Activated naive CD4-positive, alpha-beta T cell treated with anti-CD3 and anti-CD28 coated beads, Interleukin-2, amount 50 U/mL, for 24 hours (primary cell): Measurements from ENCODE around the gene EYS.
"Not testable (repeated sequence)": the region's sequence is repeated elsewhere in the genome, so short reads cannot be mapped to it uniquely, and the experiment has no call there.

ENCODE experiments used
- H3K27ac Mint-ChIP-seq: one replicate; pipeline ENCODE4 v1.8.0; 2021; ENCODE audit warnings: mild to moderate bottlenecking, mixed read lengths
- H3K27me3 Mint-ChIP-seq: one replicate; pipeline ENCODE4 v1.8.0; 2021; ENCODE audit warnings: mixed read lengths
- H3K36me3 Mint-ChIP-seq: one replicate; pipeline ENCODE4 v1.8.0; 2021; ENCODE audit warnings: mixed read lengths
- H3K4me1 Mint-ChIP-seq: one replicate; pipeline ENCODE4 v1.8.0; 2021; ENCODE audit warnings: mixed read lengths
- H3K4me3 Mint-ChIP-seq: one replicate; pipeline ENCODE4 v1.8.0; 2021; ENCODE audit warnings: mild to moderate bottlenecking, mixed read lengths
- H3K9me3 Mint-ChIP-seq: one replicate; pipeline ENCODE4 v1.8.0; 2021; ENCODE audit warnings: mixed read lengths

Gene EYS

GRCh38 chr6:63744810-63745209, 1962.2 kb downstream of the EYS start:
- H3K36me3 Mint-ChIP-seq, result peaks cover 16% of the 10 kb centered on the region
- peaks cover 7% of the 10 kb centered on the region for H3K4me1 Mint-ChIP-seq
- H3K4me3 Mint-ChIP-seq, result no peak overlapping the region
- peaks cover 4% of the 10 kb centered on the region for H3K9me3 Mint-ChIP-seq
- H3K27ac Mint-ChIP-seq, result no peak overlapping the region
- H3K27me3 Mint-ChIP-seq, result no peaks in the 10 kb centered on the region

- Mint-ChIP-seq H3K9me3 (peaks cover 4% of the 10 kb centered on the region), H3K36me3 (peaks cover 14% of the 10 kb centered on the region), H3K4me3 (no peak overlapping the region), H3K27ac (no peak overlapping the region), H3K27me3 (no peaks in the 10 kb centered on the region), H3K4me1 (peaks cover 7% of the 10 kb centered on the region)
These were observed 1963.3 kb downstream of the EYS start for GRCh38 chr6:63743691-63744090.

GRCh38 chr6:63742060-63742459, 1965.0 kb downstream of the EYS start:
- no peaks in the 10 kb centered on the region for H3K27me3 Mint-ChIP-seq
- H3K36me3 Mint-ChIP-seq, result peaks cover 5% of the 10 kb centered on the region
- peak overlapping the region; percentile 12 for H3K27ac Mint-ChIP-seq
- peaks cover 7% of the 10 kb centered on the region for H3K4me1 Mint-ChIP-seq
- no peak overlapping the region for H3K4me3 Mint-ChIP-seq
- peaks cover 4% of the 10 kb centered on the region for H3K9me3 Mint-ChIP-seq

- no peak overlapping the region for H3K27ac Mint-ChIP-seq
- peaks cover 3% of the 10 kb centered on the region for H3K36me3 Mint-ChIP-seq
- H3K9me3 Mint-ChIP-seq, result peaks cover 4% of the 10 kb centered on the region
- peaks cover 7% of the 10 kb centered on the region for H3K4me1 Mint-ChIP-seq
- no peaks in the 10 kb centered on the region for H3K27me3 Mint-ChIP-seq
- no peak overlapping the region for H3K4me3 Mint-ChIP-seq
These were observed 1966.3 kb downstream of the EYS start for GRCh38 chr6:63740709-63741108.

GRCh38 chr6:63739094-63739687, 1967.8 kb downstream of the EYS start:
- Mint-ChIP-seq H3K9me3 (peaks cover 4% of the 10 kb centered on the region), H3K27ac (no peak overlapping the region), H3K36me3 (peaks cover 3% of the 10 kb centered on the region), H3K4me3 (no peak overlapping the region), H3K4me1 (peaks cover 7% of the 10 kb centered on the region), H3K27me3 (no peaks in the 10 kb centered on the region)

GRCh38 chr6:63738190-63738589, 1968.8 kb downstream of the EYS start:
- H3K4me1 Mint-ChIP-seq, H3K9me3 Mint-ChIP-seq, H3K27me3 Mint-ChIP-seq, H3K36me3 Mint-ChIP-seq, H3K4me3 Mint-ChIP-seq, H3K27ac Mint-ChIP-seq: not testable (repeated sequence)

- Mint-ChIP-seq H3K4me1 (no peaks in the 10 kb centered on the region), H3K27me3 (no peaks in the 10 kb centered on the region), H3K4me3 (no peak overlapping the region)
These were observed 1972.1 kb downstream of the EYS start for GRCh38 chr6:63734923-63735322.

GRCh38 chr6:63732336-63732735, 1974.7 kb downstream of the EYS start:
- H3K36me3 Mint-ChIP-seq, result peaks cover 5% of the 10 kb centered on the region
- H3K9me3 Mint-ChIP-seq, result no peaks in the 10 kb centered on the region
- no peak overlapping the region for H3K4me3 Mint-ChIP-seq
- H3K27ac Mint-ChIP-seq, result no peak overlapping the region
- no peaks in the 10 kb centered on the region for H3K27me3 Mint-ChIP-seq
- no peaks in the 10 kb centered on the region for H3K4me1 Mint-ChIP-seq

More at GRCh38 chr6:63734923-63735322, 1972.1 kb downstream of the EYS start:
- Mint-ChIP-seq H3K36me3 (peaks cover 9% of the 10 kb centered on the region), H3K9me3 (no peaks in the 10 kb centered on the region), H3K27ac (no peak overlapping the region)

GRCh38 chr6:63731930-63732329, 1975.1 kb downstream of the EYS start:
- H3K36me3 Mint-ChIP-seq, result peaks cover 5% of the 10 kb centered on the region
- H3K4me3 Mint-ChIP-seq, result no peak overlapping the region
- H3K9me3 Mint-ChIP-seq, result no peaks in the 10 kb centered on the region

GRCh38 chr6:63730311-63730710, 1976.7 kb downstream of the EYS start:
- H3K36me3 Mint-ChIP-seq, result peaks cover 5% of the 10 kb centered on the region
- peaks cover 15% of the 10 kb centered on the region for H3K4me1 Mint-ChIP-seq
- H3K27me3 Mint-ChIP-seq, result no peaks in the 10 kb centered on the region
- H3K4me3 Mint-ChIP-seq, result no peak overlapping the region
- no peaks in the 10 kb centered on the region for H3K9me3 Mint-ChIP-seq
- H3K27ac Mint-ChIP-seq, result no peak overlapping the region

More at GRCh38 chr6:63731930-63732329, 1975.1 kb downstream of the EYS start:
- Mint-ChIP-seq H3K4me1 (peaks cover 4% of the 10 kb centered on the region), H3K27me3 (no peaks in the 10 kb centered on the region), H3K27ac (no peak overlapping the region)

- Mint-ChIP-seq H3K9me3 (no peaks in the 10 kb centered on the region), H3K36me3 (peaks cover 2% of the 10 kb centered on the region), H3K27me3 (no peaks in the 10 kb centered on the region), H3K4me3 (no peak overlapping the region), H3K4me1 (peaks cover 19% of the 10 kb centered on the region), H3K27ac (no peak overlapping the region)
These were observed 1982.3 kb downstream of the EYS start for GRCh38 chr6:63724721-63725120.

- Mint-ChIP-seq H3K27me3 (no peaks in the 10 kb centered on the region), H3K4me1 (peaks cover 8% of the 10 kb centered on the region), H3K36me3 (peaks cover 2% of the 10 kb centered on the region), H3K4me3 (no peak overlapping the region), H3K27ac (no peak overlapping the region), H3K9me3 (no peaks in the 10 kb centered on the region)
These were observed 1985.8 kb downstream of the EYS start for GRCh38 chr6:63721181-63721580.

GRCh38 chr6:63716169-63716568, 1990.9 kb downstream of the EYS start:
- no peak overlapping the region for H3K27ac Mint-ChIP-seq
- H3K4me1 Mint-ChIP-seq, result no peaks in the 10 kb centered on the region
- H3K9me3 Mint-ChIP-seq, result no peaks in the 10 kb centered on the region

GRCh38 chr6:63714091-63714490, 1992.9 kb downstream of the EYS start:
- H3K9me3 Mint-ChIP-seq, result no peaks in the 10 kb centered on the region
- H3K36me3 Mint-ChIP-seq, result peaks cover 27% of the 10 kb centered on the region
- no peaks in the 10 kb centered on the region for H3K4me1 Mint-ChIP-seq
- H3K4me3 Mint-ChIP-seq, result no peak overlapping the region
- H3K27me3 Mint-ChIP-seq, result no peaks in the 10 kb centered on the region
- H3K27ac Mint-ChIP-seq, result no peak overlapping the region

More at GRCh38 chr6:63716169-63716568, 1990.9 kb downstream of the EYS start:
- Mint-ChIP-seq H3K36me3 (peaks cover 15% of the 10 kb centered on the region), H3K4me3 (no peak overlapping the region), H3K27me3 (no peaks in the 10 kb centered on the region)

- Mint-ChIP-seq H3K4me3 (no peak overlapping the region), H3K27ac (peak overlapping the region; percentile 3), H3K36me3 (peaks cover 27% of the 10 kb centered on the region), H3K4me1 (no peaks in the 10 kb centered on the region), H3K27me3 (no peaks in the 10 kb centered on the region), H3K9me3 (no peaks in the 10 kb centered on the region)
These were observed 1993.7 kb downstream of the EYS start for GRCh38 chr6:63713332-63713731.

GRCh38 chr6:63709148-63709547, 1997.9 kb downstream of the EYS start:
- Mint-ChIP-seq H3K9me3 (no peaks in the 10 kb centered on the region), H3K27ac (no peak overlapping the region), H3K36me3 (peaks cover 46% of the 10 kb centered on the region), H3K4me3 (no peak overlapping the region), H3K27me3 (no peaks in the 10 kb centered on the region), H3K4me1 (peaks cover 12% of the 10 kb centered on the region)

- peak overlapping the region; percentile 59 for H3K27ac Mint-ChIP-seq
- H3K27me3 Mint-ChIP-seq, result no peaks in the 10 kb centered on the region
- no peak overlapping the region for H3K4me3 Mint-ChIP-seq
- H3K9me3 Mint-ChIP-seq, result no peaks in the 10 kb centered on the region
- H3K36me3 Mint-ChIP-seq, result peaks cover 46% of the 10 kb centered on the region
- H3K4me1 Mint-ChIP-seq, result peaks cover 12% of the 10 kb centered on the region
These were observed 1998.4 kb downstream of the EYS start for GRCh38 chr6:63708631-63709030.
